Hepatocyte (in vitro differentiated cells): ENCODE data around the gene CACTIN. TPM values are rescaled to one million over a fixed set of nuclear protein-coding genes. Genes with fewer than 3 reads are reported as not detected.

Source experiments
- DNase-seq: peaks from one replicate; pipeline ENCODE4 v3.0.0-alpha.2; 2016; ENCODE audit warnings: low spot score
- H2AFZ ChIP-seq: fragments of 200-600 bp; sonication (generic); 2 replicates; pipeline ENCODE4 v1.6.0; 2016; ENCODE audit warnings: antibody characterized with exemption, mild to moderate bottlenecking
- H3K27ac ChIP-seq: fragments of 200-600 bp; sonication (generic); 2 replicates; pipeline ENCODE4 v1.5.1; 2016; ENCODE audit warnings: mild to moderate bottlenecking
- H3K27me3 ChIP-seq: fragments of 200-600 bp; sonication (generic); 2 replicates; pipeline ENCODE4 v1.6.1; 2016
- H3K36me3 ChIP-seq: fragments of 200-600 bp; sonication (generic); replicated peaks from 2 replicates; pipeline ENCODE4 v1.5.1; 2016; ENCODE audit warnings: low read depth; ENCODE audit not compliant: insufficient read depth
- H3K4me1 ChIP-seq: fragments of 200-600 bp; sonication (generic); 2 replicates; pipeline ENCODE4 v1.5.1; 2016; ENCODE audit warnings: mild to moderate bottlenecking, moderate library complexity; ENCODE audit not compliant: insufficient read depth
- H3K4me2 ChIP-seq: fragments of 200-600 bp; sonication (generic); 2 replicates; pipeline ENCODE4 v1.6.0; 2016
- H3K4me3 ChIP-seq: fragments of 200-600 bp; sonication (generic); 2 replicates; pipeline ENCODE4 v1.5.1; 2016; ENCODE audit warnings: mild to moderate bottlenecking
- H3K79me2 ChIP-seq: fragments of 200-600 bp; sonication (generic); 2 replicates; pipeline ENCODE4 v1.6.0; 2017; ENCODE audit warnings: mild to moderate bottlenecking
- H3K9me2 ChIP-seq: fragments of 200-600 bp; sonication (generic); replicated peaks from 2 replicates; pipeline ENCODE4 v1.6.0; 2017; ENCODE audit warnings: mild to moderate bottlenecking; ENCODE audit not compliant: insufficient read depth
- H3K9me3 ChIP-seq: fragments of 200-600 bp; sonication (generic); 2 replicates; pipeline ENCODE4 v1.5.1; 2016; ENCODE audit warnings: low read depth, mild to moderate bottlenecking
- H4K20me1 ChIP-seq: fragments of 200-600 bp; sonication (generic); 2 replicates; pipeline ENCODE4 v1.6.0; 2016; ENCODE audit warnings: mild to moderate bottlenecking; ENCODE audit not compliant: insufficient read depth, poor library complexity, severe bottlenecking
- CTCF ChIP-seq: fragments of 200-600 bp; sonication (generic); IDR thresholded peaks from 2 replicates; pipeline ENCODE4 v1.5.1; 2016; ENCODE audit warnings: antibody characterized with exemption, mild to moderate bottlenecking; ENCODE audit not compliant: poor library complexity
- EZH2 ChIP-seq: fragments of 200-600 bp; sonication (generic); IDR thresholded peaks from 2 replicates; pipeline ENCODE4 v1.6.1; 2016; ENCODE audit warnings: antibody characterized with exemption, mild to moderate bottlenecking, borderline replicate concordance
- EZH2phosphoT487 ChIP-seq: fragments of 200-600 bp; sonication (generic); IDR thresholded peaks from one replicate; pipeline ENCODE4 v1.6.1; 2018; ENCODE audit warnings: antibody characterized with exemption, mild to moderate bottlenecking, low read depth, moderate library complexity; ENCODE audit not compliant: unreplicated experiment, severe bottlenecking
- WGBS: methylation state at CpG from one replicate; pipeline ENCODE4 v1.1.6; 2016; ENCODE audit warnings: low lambda C conversion rate; ENCODE audit errors: missing lambda C conversion rate; 5-methylcytosine and 5-hydroxymethylcytosine counted together
- polyA plus RNA-seq: library from polyadenylated mRNA; unstranded; fragments of >200 nt; fragmentation: Nextera tagmentation; extraction: Ambion mirVana; gene quantifications from 2 replicates; pipeline ENCODE4 v1.2.1, GENCODE V29; 2016
- total RNA-seq: library from RNA; depleted of rRNA; stranded (reverse); fragments of >200 nt; gene quantifications from 2 replicates; pipeline ENCODE4 v1.2.3, GENCODE V29; 2014

CACTIN gene
- total and polyA plus RNA-seq, 2 experiments from 2014 or later, result 15.7 to 18.3 TPM

DNA sequence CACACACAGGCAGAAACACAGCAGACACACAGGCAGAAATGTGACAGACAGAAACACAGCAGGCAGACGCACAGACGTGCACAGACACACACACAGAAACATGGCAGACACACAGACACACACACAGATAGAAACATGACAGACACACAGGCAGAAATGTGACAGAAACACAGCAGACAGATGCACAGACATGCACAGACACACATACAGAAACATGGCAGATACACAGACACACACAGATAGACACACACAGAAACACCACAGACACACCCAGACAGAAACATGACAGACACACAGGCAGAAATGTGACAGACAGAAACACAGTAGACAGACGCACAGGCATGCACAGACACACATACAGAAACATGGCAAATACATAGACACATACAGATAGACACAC, 21.2 kb downstream of the CACTIN start:
- Histone ChIP-seq H4K20me1 (no peaks in the 10 kb centered on the region), H3K79me2 (no peaks in the 10 kb centered on the region), H3K36me3 (no peaks in the 10 kb centered on the region), H3K4me2 (no peak overlapping the region), H3K4me1 (peaks cover 17% of the 10 kb centered on the region), H3K27ac (no peak overlapping the region), H3K9me2 (no peaks in the 10 kb centered on the region), H2AFZ (no peak overlapping the region), H3K9me3 (no peaks in the 10 kb centered on the region), H3K27me3 (peaks cover 27% of the 10 kb centered on the region), H3K4me3 (no peak overlapping the region)
- TF ChIP-seq CTCF (no peak), EZH2phosphoT487 (no peak)
- no peak for DNase-seq
- WGBS, result 90% methylated on average over 3 of the region's 3 CpGs

DNA sequence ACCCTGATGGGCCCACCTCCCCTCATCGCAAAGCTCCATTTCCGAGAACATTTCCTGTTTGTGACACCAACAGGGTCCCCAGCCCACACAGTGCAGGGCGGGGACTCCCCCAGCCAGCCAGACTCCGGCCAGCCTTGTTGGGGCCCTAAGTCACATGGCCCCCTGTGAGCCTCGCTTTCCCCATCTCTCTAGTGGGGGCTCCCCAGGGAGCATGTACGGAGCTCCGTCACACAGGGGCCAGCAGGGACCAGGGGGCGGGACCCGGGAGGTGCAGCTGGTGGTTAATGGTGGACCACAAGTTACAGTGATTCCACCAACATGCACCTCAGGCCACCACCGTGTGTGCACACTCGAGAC, 21.6 kb downstream of the CACTIN start:
- H3K27ac ChIP-seq, result no peak overlapping the region
- no peak overlapping the region for H2AFZ ChIP-seq
- H3K4me1 ChIP-seq, result peaks cover 17% of the 10 kb centered on the region
- TF ChIP-seq EZH2 (no peak), CTCF (no peak), EZH2phosphoT487 (no peak)
- no peaks in the 10 kb centered on the region for H3K36me3 ChIP-seq
- 82% methylated on average over 11 of the region's 11 CpGs for WGBS
- H3K9me2 ChIP-seq, result no peaks in the 10 kb centered on the region
- H3K9me3 ChIP-seq, result no peaks in the 10 kb centered on the region
- no peaks in the 10 kb centered on the region for H3K79me2 ChIP-seq
- no peak overlapping the region for H3K4me3 ChIP-seq
- H4K20me1 ChIP-seq, result no peaks in the 10 kb centered on the region
- peaks cover 27% of the 10 kb centered on the region for H3K27me3 ChIP-seq
- no peak for DNase-seq
- H3K4me2 ChIP-seq, result no peak overlapping the region

DNA sequence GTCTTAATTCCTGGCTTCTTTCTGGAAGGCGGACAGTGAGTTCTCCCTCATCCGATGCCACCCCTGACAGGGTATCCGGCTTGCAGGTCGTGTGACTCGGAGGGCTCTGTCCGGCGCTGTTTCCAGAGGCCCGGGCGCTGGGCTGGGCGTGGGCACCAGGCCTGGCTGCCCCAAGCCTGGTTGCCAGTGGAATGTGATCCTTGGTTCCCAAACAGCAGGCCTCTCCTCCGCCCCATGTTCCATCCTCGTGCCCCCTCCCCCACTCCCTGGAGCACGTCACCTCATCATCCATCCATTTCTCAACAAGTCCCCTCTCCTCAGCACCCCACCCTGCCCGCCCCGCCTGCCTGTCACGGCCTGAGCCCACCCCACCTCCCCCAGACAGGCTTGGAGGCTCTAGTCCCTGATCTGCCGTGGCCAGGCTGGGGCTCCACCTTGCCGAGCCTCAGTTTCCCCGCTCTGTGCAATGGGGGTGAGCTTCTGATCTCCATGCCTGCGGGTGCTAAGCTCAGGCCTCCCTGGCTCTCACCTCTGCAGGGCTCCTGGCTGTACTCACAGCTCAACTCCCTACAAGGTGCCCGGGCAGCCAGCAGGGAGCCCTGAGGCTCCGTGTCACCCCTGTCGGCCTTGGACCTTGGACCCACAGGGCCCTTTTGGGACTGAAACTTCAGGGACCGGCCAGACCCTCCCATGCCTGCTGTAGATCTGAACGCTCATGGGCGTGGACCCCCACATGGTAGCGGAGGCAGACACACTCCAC, 22.2 kb downstream of the CACTIN start:
- Histone ChIP-seq H3K4me3 (no peak overlapping the region), H4K20me1 (no peaks in the 10 kb centered on the region), H3K36me3 (no peaks in the 10 kb centered on the region), H3K4me1 (peaks cover 17% of the 10 kb centered on the region), H3K4me2 (no peak overlapping the region), H3K27me3 (peaks cover 27% of the 10 kb centered on the region), H2AFZ (no peak overlapping the region), H3K9me2 (no peaks in the 10 kb centered on the region), H3K79me2 (no peaks in the 10 kb centered on the region), H3K27ac (no peak overlapping the region), H3K9me3 (no peaks in the 10 kb centered on the region)
- WGBS, result 84% methylated on average over 19 of the region's 27 CpGs
- TF ChIP-seq EZH2phosphoT487 (no peak), EZH2 (no peak), CTCF (no peak)
- no peak for DNase-seq
